OCI-LY7 (cell line): ENCODE data around the gene RRAGD. TPM values are rescaled to one million over a fixed set of nuclear protein-coding genes. Genes with fewer than 3 reads are reported as not detected.

Experiments
- BruUV-seq: library from RNA; stranded (reverse); fragments of 400-500 nt; replicated peaks from 2 replicates; lab custom pipeline; 2021; lab: Mats Ljungman, UMichigan
- CTCF ChIA-PET: fragments of 300-600 bp; sonication (Branson Sonifier 250); formaldehyde crosslinking; loops from one replicate; lab custom pipeline; 2022; ENCODE audit warnings: antibody characterized with exemption; ENCODE audit not compliant: unreplicated experiment; lab: Charles Lee
- POLR2A ChIA-PET: fragments of 300-600 bp; sonication (Branson Sonifier 250); formaldehyde crosslinking; loops from one replicate; lab custom pipeline; 2022; ENCODE audit warnings: antibody characterized with exemption; lab: Charles Lee
- DNase-seq: peaks from one replicate; pipeline ENCODE4 v3.0.0-alpha.2; 2015; ENCODE audit warnings: low spot score
- H2AFZ ChIP-seq: fragments of 200-600 bp; sonication (generic), shearing (Covaris generic); 2 replicates; pipeline ENCODE4 v1.6.1; 2014; ENCODE audit warnings: mild to moderate bottlenecking, antibody characterized with exemption, low read length, moderate library complexity
- H3K27ac ChIP-seq: fragments of 200-600 bp; sonication (generic); 2 replicates; pipeline ENCODE4 v1.5.1; 2014; ENCODE audit warnings: mixed run types, low read depth, mild to moderate bottlenecking, moderate library complexity, low read length, inconsistent platforms; ENCODE audit not compliant: poor library complexity, severe bottlenecking
- H3K36me3 ChIP-seq: fragments of 200-600 bp; sonication (generic); 2 replicates; pipeline ENCODE4 v1.6.1; 2014; ENCODE audit warnings: mild to moderate bottlenecking, antibody characterized with exemption, low read length, moderate library complexity, mixed read lengths; ENCODE audit not compliant: insufficient read depth
- H3K4me1 ChIP-seq: fragments of 200-600 bp; sonication (generic); 2 replicates; pipeline ENCODE4 v1.5.1; 2014; ENCODE audit warnings: mild to moderate bottlenecking, low read length; ENCODE audit not compliant: insufficient read depth, poor library complexity, severe bottlenecking
- H3K4me2 ChIP-seq: fragments of 200-600 bp; sonication (generic); 2 replicates; pipeline ENCODE4 v1.6.1; 2014; ENCODE audit warnings: mild to moderate bottlenecking, low read length
- H3K4me3 ChIP-seq: fragments of 200-600 bp; sonication (generic); 2 replicates; pipeline ENCODE4 v1.5.1; 2014; ENCODE audit warnings: mild to moderate bottlenecking, low read depth, low read length; ENCODE audit not compliant: poor library complexity, severe bottlenecking
- H3K79me2 ChIP-seq: fragments of 200-600 bp; sonication (generic); 2 replicates; pipeline ENCODE4 v1.6.1; 2016; ENCODE audit warnings: low read depth, mild to moderate bottlenecking, low read length, moderate library complexity, mixed read lengths; ENCODE audit not compliant: insufficient read depth
- H3K9me2 ChIP-seq: fragments of 200-600 bp; sonication (generic); 2 replicates; pipeline ENCODE4 v1.6.1; 2016; ENCODE audit warnings: mild to moderate bottlenecking, low read length, mixed read lengths; ENCODE audit not compliant: insufficient read depth
- H3K9me3 ChIP-seq: fragments of 200-600 bp; sonication (generic); 2 replicates; pipeline ENCODE4 v1.6.1; 2014; ENCODE audit warnings: mild to moderate bottlenecking, mixed run types, low read length, mixed read lengths
- H4K20me1 ChIP-seq: fragments of 200-600 bp; sonication (generic); 2 replicates; pipeline ENCODE4 v1.6.1; 2014; ENCODE audit warnings: mild to moderate bottlenecking, antibody characterized with exemption, low read length, moderate library complexity, mixed read lengths; ENCODE audit not compliant: insufficient read depth
- CTCF ChIP-seq: fragments of 200-600 bp; sonication (generic); conservative IDR thresholded peaks from 2 replicates; pipeline ENCODE4 v1.5.1; 2014; ENCODE audit warnings: mild to moderate bottlenecking, antibody characterized with exemption, low read length, moderate library complexity, mixed read lengths
- EZH2phosphoT487 ChIP-seq: fragments of 200-600 bp; sonication (generic); IDR thresholded peaks from 2 replicates; pipeline ENCODE4 v1.6.1; 2018; ENCODE audit warnings: low read depth, borderline replicate concordance, mild to moderate bottlenecking, mixed run types, antibody characterized with exemption, low read length, moderate library complexity, mixed read lengths
- intact Hi-C: fragments of 100-400 bp; cut with micrococcal nuclease; formaldehyde crosslinking; loops from one replicate; pipeline ENCODE4 v1.10.0; 2022; ENCODE audit not compliant: unreplicated experiment
- total RNA-seq, 2 experiments: library from RNA; depleted of rRNA in 1 of 2; stranded (reverse); fragments of >200 nt in 1 of 2; shearing (Covaris generic) in 1 of 2; gene quantifications; 2 replicates each; pipeline ENCODE4 v1.2.3, GENCODE V29; 2014 to 2022

RRAGD gene
- total RNA-seq, 2 experiments from 2014 or later: 6.2 to 17.6 TPM

GRCh38 chr6:89379281-89379680 lies 32.8 kb downstream of the RRAGD start:
- Histone ChIP-seq H4K20me1 (no peaks in the 10 kb centered on the region), H3K9me2 (no peaks in the 10 kb centered on the region), H3K79me2 (no peaks in the 10 kb centered on the region), H3K36me3 (no peaks in the 10 kb centered on the region), H2AFZ (no peak overlapping the region), H3K4me1 (peaks cover 40% of the 10 kb centered on the region), H3K9me3 (no peaks in the 10 kb centered on the region), H3K4me2 (peak overlapping the region; percentile 14; the same call in 1 of the 2 replicates), H3K4me3 (no peak overlapping the region), H3K27ac (no peak overlapping the region)
- POLR2A ChIA-PET: interaction anchor here (0.5 to 2.4 kb wide), 4 partner anchors 9 to 375 kb away, joined by 3 to 10 read pairs (median 4); no protein-coding TSS in a partner anchor
- no peak for TF ChIP-seq CTCF
- TF ChIP-seq EZH2phosphoT487: no peak
- intact Hi-C loops: no loop called here
- BruUV-seq: no TSS peak
- DNase-seq: peak; percentile 42
- CTCF ChIA-PET: interaction anchor here (1.1 kb wide), 1 partner anchor 53 kb away, joined by 3 read pairs; the partner anchor contains the start of gene ANKRD6

- H3K36me3 ChIP-seq: no peaks in the 10 kb centered on the region
- 0 out of 2 replicates have a peak overlapping the region, but pooled peaks have one; percentile 14 for H3K4me2 ChIP-seq
- H3K27ac ChIP-seq: no peak overlapping the region
- H3K9me3 ChIP-seq: no peaks in the 10 kb centered on the region
- POLR2A ChIA-PET: interaction anchor here (0.6 to 2.4 kb wide), 2 partner anchors 9 to 374 kb away, joined by 3 to 10 read pairs; no protein-coding TSS in a partner anchor
- no peaks in the 10 kb centered on the region for H3K79me2 ChIP-seq
- H3K9me2 ChIP-seq: no peaks in the 10 kb centered on the region
- intact Hi-C loops: no loop called here
- CTCF ChIA-PET: interaction anchor here (1.1 kb wide), 1 partner anchor 54 kb away, joined by 3 read pairs; the partner anchor contains the start of gene ANKRD6
- no peak for DNase-seq
- no TSS peak for BruUV-seq
- no peak overlapping the region for H2AFZ ChIP-seq
- no peak overlapping the region for H3K4me3 ChIP-seq
- peaks cover 40% of the 10 kb centered on the region for H3K4me1 ChIP-seq
- TF ChIP-seq EZH2phosphoT487 (no peak), CTCF (no peak)
- H4K20me1 ChIP-seq: no peaks in the 10 kb centered on the region
Observed at GRCh38 chr6:89378628-89379027, 33.4 kb downstream of the RRAGD start.
